ENCODE measurements around the gene ZNF519. TPM values are rescaled to one million over a fixed set of nuclear protein-coding genes. Genes with fewer than 3 reads are reported as not detected.
"Not testable (repeated sequence)": the region's sequence is repeated elsewhere in the genome, so short reads cannot be mapped to it uniquely, and the experiment has no call there.

ZNF519 gene
- polyA plus RNA-seq, 3 donors = 0.52 to 1.7 (median 0.63) TPM

GRCh38 chr18:14147935-14148865 lies 16.0 kb upstream of the ZNF519 start:
- H3K9me3 ChIP-seq (replicated peaks in 1 of 2; ENCODE audit: control insufficient read depth in 1 of 2, insufficient read depth in 1 of 2, low read length in 2 of 2); H3K27ac Mint-ChIP-seq; H3K9ac ChIP-seq (ENCODE audit: insufficient read depth, low read length, poor library complexity, severe bottlenecking); H3K4me2 ChIP-seq (replicated peaks; ENCODE audit: extremely low read depth, low read length, poor library complexity, severe bottlenecking); H3K4me1 Mint-ChIP-seq; H3K4me3 Mint-ChIP-seq; H3K9me3 Mint-ChIP-seq; H3K36me3 Mint-ChIP-seq; H3K4me1 ChIP-seq (ENCODE audit: control insufficient read depth in 1 of 2, insufficient read depth in 2 of 2, low read length in 2 of 2); H4K20me1 ChIP-seq (ENCODE audit: insufficient read depth, low read length); H3K36me3 ChIP-seq (replicated peaks in 1 of 2; ENCODE audit: control insufficient read depth in 1 of 2, insufficient read depth in 2 of 2, low read length in 2 of 2); H3K79me2 ChIP-seq (ENCODE audit: insufficient read depth, low read length); H3K27me3 Mint-ChIP-seq (ENCODE audit: low read depth in 3 of 3); H3K27me3 ChIP-seq (ENCODE audit: control insufficient read depth in 2 of 2, insufficient read depth in 2 of 2, low read length in 2 of 2); intact Hi-C loops (cut with micrococcal nuclease); H2AFZ ChIP-seq (ENCODE audit: insufficient read depth, low read depth, low read length, poor library complexity, severe bottlenecking); H3K27ac ChIP-seq (ENCODE audit: low read depth in 1 of 2, low read length in 2 of 2); H3K4me3 ChIP-seq (replicated peaks in 1 of 3; ENCODE audit: low read depth in 2 of 3, low read length in 3 of 3); DNase-seq: not testable (repeated sequence)
- WGBS (ENCODE audit: insufficient coverage) = 84% methylated on average over 20 of the region's 24 CpGs

GRCh38 chr18:14146771-14147170 lies 14.5 kb upstream of the ZNF519 start:
- H3K36me3 ChIP-seq (replicated peaks in 1 of 2; ENCODE audit: control insufficient read depth in 1 of 2, insufficient read depth in 2 of 2, low read length in 2 of 2); H3K36me3 Mint-ChIP-seq; H3K4me3 Mint-ChIP-seq; H3K79me2 ChIP-seq (ENCODE audit: insufficient read depth, low read length); H3K4me2 ChIP-seq (replicated peaks; ENCODE audit: extremely low read depth, low read length, poor library complexity, severe bottlenecking); DNase-seq; H3K4me3 ChIP-seq (replicated peaks in 1 of 3; ENCODE audit: low read depth in 2 of 3, low read length in 3 of 3); H3K27ac ChIP-seq (ENCODE audit: low read depth in 1 of 2, low read length in 2 of 2); H3K27me3 ChIP-seq (ENCODE audit: control insufficient read depth in 2 of 2, insufficient read depth in 2 of 2, low read length in 2 of 2); H3K27ac Mint-ChIP-seq; H3K9me3 ChIP-seq (replicated peaks in 1 of 2; ENCODE audit: control insufficient read depth in 1 of 2, insufficient read depth in 1 of 2, low read length in 2 of 2); H3K4me1 Mint-ChIP-seq; H3K9ac ChIP-seq (ENCODE audit: insufficient read depth, low read length, poor library complexity, severe bottlenecking); H3K4me1 ChIP-seq (ENCODE audit: control insufficient read depth in 1 of 2, insufficient read depth in 2 of 2, low read length in 2 of 2); H4K20me1 ChIP-seq (ENCODE audit: insufficient read depth, low read length); H2AFZ ChIP-seq (ENCODE audit: insufficient read depth, low read depth, low read length, poor library complexity, severe bottlenecking); H3K27me3 Mint-ChIP-seq (ENCODE audit: low read depth in 3 of 3); H3K9me3 Mint-ChIP-seq; intact Hi-C loops (cut with micrococcal nuclease): not testable (repeated sequence)
- WGBS (ENCODE audit: insufficient coverage) = 94% methylated on average over 20 of the region's 23 CpGs

GRCh38 chr18:14145581-14146338 lies 13.5 kb upstream of the ZNF519 start:
- H3K4me3 Mint-ChIP-seq; H3K27me3 Mint-ChIP-seq (ENCODE audit: low read depth in 3 of 3); H2AFZ ChIP-seq (ENCODE audit: insufficient read depth, low read depth, low read length, poor library complexity, severe bottlenecking); H3K9me3 Mint-ChIP-seq; H3K36me3 Mint-ChIP-seq; H3K9ac ChIP-seq (ENCODE audit: insufficient read depth, low read length, poor library complexity, severe bottlenecking); H3K4me1 ChIP-seq (ENCODE audit: control insufficient read depth in 1 of 2, insufficient read depth in 2 of 2, low read length in 2 of 2); H3K27ac ChIP-seq (ENCODE audit: low read depth in 1 of 2, low read length in 2 of 2); H3K4me2 ChIP-seq (replicated peaks; ENCODE audit: extremely low read depth, low read length, poor library complexity, severe bottlenecking); DNase-seq; H3K4me1 Mint-ChIP-seq; H4K20me1 ChIP-seq (ENCODE audit: insufficient read depth, low read length); H3K4me3 ChIP-seq (replicated peaks in 1 of 3; ENCODE audit: low read depth in 2 of 3, low read length in 3 of 3); H3K27ac Mint-ChIP-seq; H3K79me2 ChIP-seq (ENCODE audit: insufficient read depth, low read length); H3K27me3 ChIP-seq (ENCODE audit: control insufficient read depth in 2 of 2, insufficient read depth in 2 of 2, low read length in 2 of 2); H3K9me3 ChIP-seq (replicated peaks in 1 of 2; ENCODE audit: control insufficient read depth in 1 of 2, insufficient read depth in 1 of 2, low read length in 2 of 2); H3K36me3 ChIP-seq (replicated peaks in 1 of 2; ENCODE audit: control insufficient read depth in 1 of 2, insufficient read depth in 2 of 2, low read length in 2 of 2); intact Hi-C loops (cut with micrococcal nuclease): not testable (repeated sequence)
- WGBS (ENCODE audit: insufficient coverage) = 86% methylated on average over 15 of the region's 19 CpGs

- H3K4me1 ChIP-seq (ENCODE audit: control insufficient read depth in 1 of 2, insufficient read depth in 2 of 2, low read length in 2 of 2); H2AFZ ChIP-seq (ENCODE audit: insufficient read depth, low read depth, low read length, poor library complexity, severe bottlenecking); H3K4me1 Mint-ChIP-seq; H3K4me2 ChIP-seq (replicated peaks; ENCODE audit: extremely low read depth, low read length, poor library complexity, severe bottlenecking); H3K79me2 ChIP-seq (ENCODE audit: insufficient read depth, low read length); intact Hi-C loops (cut with micrococcal nuclease); H3K36me3 ChIP-seq (replicated peaks in 1 of 2; ENCODE audit: control insufficient read depth in 1 of 2, insufficient read depth in 2 of 2, low read length in 2 of 2); H3K27me3 ChIP-seq (ENCODE audit: control insufficient read depth in 2 of 2, insufficient read depth in 2 of 2, low read length in 2 of 2); H3K36me3 Mint-ChIP-seq; H3K27ac Mint-ChIP-seq; H3K27me3 Mint-ChIP-seq (ENCODE audit: low read depth in 3 of 3); H3K9ac ChIP-seq (ENCODE audit: insufficient read depth, low read length, poor library complexity, severe bottlenecking); H3K9me3 ChIP-seq (replicated peaks in 1 of 2; ENCODE audit: control insufficient read depth in 1 of 2, insufficient read depth in 1 of 2, low read length in 2 of 2); DNase-seq; H3K4me3 ChIP-seq (replicated peaks in 1 of 3; ENCODE audit: low read depth in 2 of 3, low read length in 3 of 3); H4K20me1 ChIP-seq (ENCODE audit: insufficient read depth, low read length); H3K9me3 Mint-ChIP-seq; H3K4me3 Mint-ChIP-seq; H3K27ac ChIP-seq (ENCODE audit: low read depth in 1 of 2, low read length in 2 of 2): not testable (repeated sequence)
- WGBS (ENCODE audit: insufficient coverage) = 91% methylated on average over 5 of the region's 6 CpGs
These were observed 12.8 kb upstream of the ZNF519 start for GRCh38 chr18:14145021-14145420.

All from CD14-positive monocyte (primary cell).